PC-3 (cell line): ENCODE measurements around the gene PRSS27.

Source experiments
- EZH2 ChIP-seq: fragments of 300-600 bp; sonication (generic); IDR thresholded peaks from one replicate; pipeline ENCODE4 v1.6.1; 2017; ENCODE audit warnings: antibody characterized with exemption, mild to moderate bottlenecking, low read length; ENCODE audit not compliant: unreplicated experiment
- EZH2phosphoT487 ChIP-seq: fragments of 300-600 bp; sonication (generic); IDR thresholded peaks from 2 replicates; pipeline ENCODE4 v1.6.1; 2018; ENCODE audit warnings: mild to moderate bottlenecking, antibody characterized with exemption, low read length, borderline replicate concordance
- TF ChIP-seq, protein P1 (sequence below): fragments of 300-600 bp; sonication (generic); conservative IDR thresholded peaks from 2 replicates; pipeline ENCODE4 v1.5.1; 2017; ENCODE audit warnings: antibody characterized with exemption, low read depth, mild to moderate bottlenecking, low read length

DNA sequence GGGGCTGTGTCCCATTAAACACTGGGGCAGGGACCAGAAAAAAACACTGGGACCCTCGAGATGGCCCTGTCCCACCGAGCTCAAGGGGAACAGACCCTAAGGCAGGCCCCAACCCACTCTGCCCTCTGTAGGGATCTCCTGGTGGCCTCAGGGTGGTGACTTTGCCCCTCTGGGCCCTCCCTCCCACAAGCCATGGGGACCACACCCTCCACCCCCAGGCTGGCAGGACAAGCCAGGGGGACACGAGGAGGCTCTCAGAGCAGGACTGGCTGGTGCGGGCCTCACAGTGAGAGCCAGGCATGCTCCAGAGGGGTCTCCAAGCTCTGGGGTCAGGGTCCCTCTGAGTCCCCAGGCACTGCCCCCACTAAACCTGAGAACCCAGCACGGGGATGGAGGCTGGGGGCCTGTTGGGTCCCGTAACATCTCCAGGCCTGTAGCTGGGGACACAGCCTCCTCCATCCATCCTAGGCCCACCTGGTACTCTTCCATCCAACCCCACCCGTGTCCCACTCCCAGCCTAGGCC lies 17.9 kb upstream of the PRSS27 start:
- TF ChIP-seq, protein P1, sequence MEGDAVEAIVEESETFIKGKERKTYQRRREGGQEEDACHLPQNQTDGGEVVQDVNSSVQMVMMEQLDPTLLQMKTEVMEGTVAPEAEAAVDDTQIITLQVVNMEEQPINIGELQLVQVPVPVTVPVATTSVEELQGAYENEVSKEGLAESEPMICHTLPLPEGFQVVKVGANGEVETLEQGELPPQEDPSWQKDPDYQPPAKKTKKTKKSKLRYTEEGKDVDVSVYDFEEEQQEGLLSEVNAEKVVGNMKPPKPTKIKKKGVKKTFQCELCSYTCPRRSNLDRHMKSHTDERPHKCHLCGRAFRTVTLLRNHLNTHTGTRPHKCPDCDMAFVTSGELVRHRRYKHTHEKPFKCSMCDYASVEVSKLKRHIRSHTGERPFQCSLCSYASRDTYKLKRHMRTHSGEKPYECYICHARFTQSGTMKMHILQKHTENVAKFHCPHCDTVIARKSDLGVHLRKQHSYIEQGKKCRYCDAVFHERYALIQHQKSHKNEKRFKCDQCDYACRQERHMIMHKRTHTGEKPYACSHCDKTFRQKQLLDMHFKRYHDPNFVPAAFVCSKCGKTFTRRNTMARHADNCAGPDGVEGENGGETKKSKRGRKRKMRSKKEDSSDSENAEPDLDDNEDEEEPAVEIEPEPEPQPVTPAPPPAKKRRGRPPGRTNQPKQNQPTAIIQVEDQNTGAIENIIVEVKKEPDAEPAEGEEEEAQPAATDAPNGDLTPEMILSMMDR: no peak
- no peak for TF ChIP-seq EZH2
- TF ChIP-seq EZH2phosphoT487: no peak
